Measurements from ENCODE around the gene MYCN.

DNA sequence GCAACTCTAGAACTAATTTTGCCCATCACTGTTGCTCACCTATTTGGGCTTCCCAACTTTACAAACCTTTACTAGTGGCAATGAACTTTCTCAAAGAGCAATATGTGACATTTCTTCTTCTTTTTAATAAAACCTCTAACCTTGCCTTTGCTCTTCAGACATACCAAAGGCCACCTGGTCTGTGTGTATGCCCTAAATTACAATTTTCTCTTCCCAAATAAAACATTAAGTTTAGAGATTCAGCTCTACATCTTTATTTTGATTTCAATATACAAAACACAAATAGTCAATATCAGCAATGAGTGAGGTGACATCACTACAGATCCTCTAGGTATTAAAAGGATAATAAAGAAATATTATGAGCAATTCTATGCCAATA is 35.1 kb upstream of the MYCN start:
- TF ChIP-seq, protein P1, sequence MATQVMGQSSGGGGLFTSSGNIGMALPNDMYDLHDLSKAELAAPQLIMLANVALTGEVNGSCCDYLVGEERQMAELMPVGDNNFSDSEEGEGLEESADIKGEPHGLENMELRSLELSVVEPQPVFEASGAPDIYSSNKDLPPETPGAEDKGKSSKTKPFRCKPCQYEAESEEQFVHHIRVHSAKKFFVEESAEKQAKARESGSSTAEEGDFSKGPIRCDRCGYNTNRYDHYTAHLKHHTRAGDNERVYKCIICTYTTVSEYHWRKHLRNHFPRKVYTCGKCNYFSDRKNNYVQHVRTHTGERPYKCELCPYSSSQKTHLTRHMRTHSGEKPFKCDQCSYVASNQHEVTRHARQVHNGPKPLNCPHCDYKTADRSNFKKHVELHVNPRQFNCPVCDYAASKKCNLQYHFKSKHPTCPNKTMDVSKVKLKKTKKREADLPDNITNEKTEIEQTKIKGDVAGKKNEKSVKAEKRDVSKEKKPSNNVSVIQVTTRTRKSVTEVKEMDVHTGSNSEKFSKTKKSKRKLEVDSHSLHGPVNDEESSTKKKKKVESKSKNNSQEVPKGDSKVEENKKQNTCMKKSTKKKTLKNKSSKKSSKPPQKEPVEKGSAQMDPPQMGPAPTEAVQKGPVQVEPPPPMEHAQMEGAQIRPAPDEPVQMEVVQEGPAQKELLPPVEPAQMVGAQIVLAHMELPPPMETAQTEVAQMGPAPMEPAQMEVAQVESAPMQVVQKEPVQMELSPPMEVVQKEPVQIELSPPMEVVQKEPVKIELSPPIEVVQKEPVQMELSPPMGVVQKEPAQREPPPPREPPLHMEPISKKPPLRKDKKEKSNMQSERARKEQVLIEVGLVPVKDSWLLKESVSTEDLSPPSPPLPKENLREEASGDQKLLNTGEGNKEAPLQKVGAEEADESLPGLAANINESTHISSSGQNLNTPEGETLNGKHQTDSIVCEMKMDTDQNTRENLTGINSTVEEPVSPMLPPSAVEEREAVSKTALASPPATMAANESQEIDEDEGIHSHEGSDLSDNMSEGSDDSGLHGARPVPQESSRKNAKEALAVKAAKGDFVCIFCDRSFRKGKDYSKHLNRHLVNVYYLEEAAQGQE (IDR thresholded peaks at IDR 0.05; ENCODE audit: low read depth), result no peak
- TF ChIP-seq, protein P2, sequence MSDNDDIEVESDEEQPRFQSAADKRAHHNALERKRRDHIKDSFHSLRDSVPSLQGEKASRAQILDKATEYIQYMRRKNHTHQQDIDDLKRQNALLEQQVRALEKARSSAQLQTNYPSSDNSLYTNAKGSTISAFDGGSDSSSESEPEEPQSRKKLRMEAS (IDR thresholded peaks at IDR 0.05), result no peak
- no peak for TF ChIP-seq CREB1 (IDR thresholded peaks at IDR 0.05; ENCODE audit: low read depth)
- no peak for TF ChIP-seq TCF12 (IDR thresholded peaks at IDR 0.05; ENCODE audit: low read depth)
- TF ChIP-seq EP300 (IDR thresholded peaks at IDR 0.05; ENCODE audit: borderline replicate concordance), result no peak

All from Ishikawa (cell line).